Measurements from ENCODE around the gene STOX2. TPM values are rescaled to one million over a fixed set of nuclear protein-coding genes. Genes with fewer than 3 reads are reported as not detected.

The STOX2 gene
- total RNA-seq, 1 donor from 2014 or later = 2.5 TPM

GRCh38 chr4:184014301-184014700 lies 109.2 kb downstream of the STOX2 start:
- H3K36me3 ChIP-seq (ENCODE audit: insufficient read depth, low read length) = no peaks in the 10 kb centered on the region
- no peak overlapping the region for H3K9ac ChIP-seq (ENCODE audit: low read length)
- H3K9me3 ChIP-seq (ENCODE audit: insufficient read depth, low read depth, low read length) = no peaks in the 10 kb centered on the region
- no peak for TF ChIP-seq EZH2 (IDR thresholded peaks at IDR 0.05; ENCODE audit: insufficient read depth, low read length)
- TF ChIP-seq, protein P1, sequence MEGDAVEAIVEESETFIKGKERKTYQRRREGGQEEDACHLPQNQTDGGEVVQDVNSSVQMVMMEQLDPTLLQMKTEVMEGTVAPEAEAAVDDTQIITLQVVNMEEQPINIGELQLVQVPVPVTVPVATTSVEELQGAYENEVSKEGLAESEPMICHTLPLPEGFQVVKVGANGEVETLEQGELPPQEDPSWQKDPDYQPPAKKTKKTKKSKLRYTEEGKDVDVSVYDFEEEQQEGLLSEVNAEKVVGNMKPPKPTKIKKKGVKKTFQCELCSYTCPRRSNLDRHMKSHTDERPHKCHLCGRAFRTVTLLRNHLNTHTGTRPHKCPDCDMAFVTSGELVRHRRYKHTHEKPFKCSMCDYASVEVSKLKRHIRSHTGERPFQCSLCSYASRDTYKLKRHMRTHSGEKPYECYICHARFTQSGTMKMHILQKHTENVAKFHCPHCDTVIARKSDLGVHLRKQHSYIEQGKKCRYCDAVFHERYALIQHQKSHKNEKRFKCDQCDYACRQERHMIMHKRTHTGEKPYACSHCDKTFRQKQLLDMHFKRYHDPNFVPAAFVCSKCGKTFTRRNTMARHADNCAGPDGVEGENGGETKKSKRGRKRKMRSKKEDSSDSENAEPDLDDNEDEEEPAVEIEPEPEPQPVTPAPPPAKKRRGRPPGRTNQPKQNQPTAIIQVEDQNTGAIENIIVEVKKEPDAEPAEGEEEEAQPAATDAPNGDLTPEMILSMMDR (IDR thresholded peaks at IDR 0.05; ENCODE audit: insufficient read depth, low read depth, low read length) = no peak
- H3K27ac ChIP-seq (ENCODE audit: low read depth, low read length) = no peak overlapping the region
- Mint-ChIP-seq H3K9me3 (ENCODE audit: unreplicated experiment) (no peaks in the 10 kb centered on the region), H3K27ac (ENCODE audit: unreplicated experiment) (no peak overlapping the region), H3K27me3 (ENCODE audit: low read depth, unreplicated experiment) (no peaks in the 10 kb centered on the region), H3K36me3 (ENCODE audit: low read depth, unreplicated experiment) (peaks cover 8% of the 10 kb centered on the region), H3K4me1 (ENCODE audit: low read depth, unreplicated experiment) (peaks cover 9% of the 10 kb centered on the region), H3K4me3 (ENCODE audit: unreplicated experiment) (no peak overlapping the region)
- DNase-seq (ENCODE audit: low read depth) (no peak), FAIRE-seq (no peak)
- no peaks in the 10 kb centered on the region for H3K79me2 ChIP-seq (ENCODE audit: insufficient read depth, low read length)
- no peak overlapping the region for H3K4me3 ChIP-seq (ENCODE audit: insufficient read depth, low read depth, low read length)
- H2AFZ ChIP-seq (ENCODE audit: low read depth, low read length) = no peak overlapping the region
- H3K27me3 ChIP-seq (ENCODE audit: insufficient read depth, low read length) = no peaks in the 10 kb centered on the region
- H3K4me1 ChIP-seq (ENCODE audit: insufficient read depth, low read length) = no peaks in the 10 kb centered on the region
- H4K20me1 ChIP-seq (ENCODE audit: insufficient read depth, low read length) = no peaks in the 10 kb centered on the region
- no peak overlapping the region for H3K4me2 ChIP-seq (ENCODE audit: low read length)

DNA sequence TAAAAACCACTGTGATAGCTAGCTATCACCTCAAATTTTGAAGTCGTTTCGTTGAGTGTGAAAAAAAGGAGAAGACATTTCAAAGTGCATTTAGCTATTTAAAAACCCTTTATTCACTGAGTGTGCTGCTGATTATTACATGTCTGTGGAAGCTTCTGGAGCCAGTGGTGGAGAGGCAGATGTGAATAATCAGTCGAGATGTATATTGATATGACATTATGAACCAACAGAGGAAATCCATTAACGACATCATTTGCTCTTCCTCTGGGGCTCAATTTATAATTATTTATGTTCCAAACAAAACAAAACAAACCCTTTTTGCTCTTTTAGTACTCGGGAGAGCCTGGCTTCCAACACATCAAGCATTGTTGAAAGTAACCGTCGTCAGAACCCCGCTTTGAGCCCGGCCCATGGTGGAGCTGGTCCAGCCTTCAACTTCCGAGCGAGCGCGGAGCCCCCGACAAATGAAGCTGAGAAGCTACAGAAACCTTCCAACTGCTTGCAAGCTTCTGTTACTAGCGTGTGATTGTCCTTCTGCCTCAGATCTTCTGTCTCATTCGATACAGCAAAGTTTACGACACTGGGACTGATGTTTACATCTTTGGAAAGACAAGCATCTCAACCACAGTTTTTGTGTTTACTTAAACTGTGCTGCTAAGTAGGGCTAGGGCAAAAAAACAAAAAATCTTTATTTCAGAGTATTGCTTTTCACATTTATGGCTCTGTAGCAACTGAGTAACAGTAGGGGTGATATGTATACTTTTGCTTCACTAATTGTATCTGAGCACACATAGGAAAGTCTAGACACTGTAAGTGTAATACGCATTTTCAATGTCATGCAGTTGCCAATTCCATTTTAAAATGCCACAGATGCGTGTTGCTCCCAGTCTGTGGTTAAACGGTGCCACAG lies 111.9 kb downstream of the STOX2 start:
- Histone ChIP-seq H4K20me1 (ENCODE audit: insufficient read depth, low read length) (no peaks in the 10 kb centered on the region), H2AFZ (ENCODE audit: low read depth, low read length) (no peak overlapping the region), H3K9me3 (ENCODE audit: insufficient read depth, low read depth, low read length) (no peaks in the 10 kb centered on the region), H3K4me2 (ENCODE audit: low read length) (no peak overlapping the region), H3K9ac (ENCODE audit: low read length) (no peak overlapping the region), H3K27me3 (ENCODE audit: insufficient read depth, low read length) (no peaks in the 10 kb centered on the region), H3K79me2 (ENCODE audit: insufficient read depth, low read length) (no peaks in the 10 kb centered on the region), H3K36me3 (ENCODE audit: insufficient read depth, low read length) (no peaks in the 10 kb centered on the region), H3K4me3 (ENCODE audit: insufficient read depth, low read depth, low read length) (no peak overlapping the region), H3K4me1 (ENCODE audit: insufficient read depth, low read length) (no peaks in the 10 kb centered on the region), H3K27ac (ENCODE audit: low read depth, low read length) (no peak overlapping the region)
- Mint-ChIP-seq H3K27ac (ENCODE audit: unreplicated experiment) (no peak overlapping the region), H3K4me1 (ENCODE audit: low read depth, unreplicated experiment) (peaks cover 8% of the 10 kb centered on the region), H3K36me3 (ENCODE audit: low read depth, unreplicated experiment) (no peaks in the 10 kb centered on the region), H3K9me3 (ENCODE audit: unreplicated experiment) (no peaks in the 10 kb centered on the region), H3K4me3 (ENCODE audit: unreplicated experiment) (no peak overlapping the region), H3K27me3 (ENCODE audit: low read depth, unreplicated experiment) (no peaks in the 10 kb centered on the region)
- TF ChIP-seq, protein P1 (IDR thresholded peaks at IDR 0.05; ENCODE audit: insufficient read depth, low read depth, low read length) = no peak
- no peak for TF ChIP-seq EZH2 (IDR thresholded peaks at IDR 0.05; ENCODE audit: insufficient read depth, low read length)
- FAIRE-seq (no peak), DNase-seq (ENCODE audit: low read depth) (no peak)

GRCh38 chr4:184019076-184019475 lies 114.0 kb downstream of the STOX2 start:
- FAIRE-seq = no peak

More at GRCh38 chr4:184019076-184019475, 114.0 kb downstream of the STOX2 start:
- Histone ChIP-seq H3K4me1 (ENCODE audit: insufficient read depth, low read length) (no peaks in the 10 kb centered on the region), H3K36me3 (ENCODE audit: insufficient read depth, low read length) (no peaks in the 10 kb centered on the region), H3K79me2 (ENCODE audit: insufficient read depth, low read length) (no peaks in the 10 kb centered on the region), H3K4me2 (ENCODE audit: low read length) (no peak overlapping the region), H2AFZ (ENCODE audit: low read depth, low read length) (no peak overlapping the region), H3K9ac (ENCODE audit: low read length) (no peak overlapping the region), H3K9me3 (ENCODE audit: insufficient read depth, low read depth, low read length) (no peaks in the 10 kb centered on the region), H3K27me3 (ENCODE audit: insufficient read depth, low read length) (no peaks in the 10 kb centered on the region), H3K4me3 (ENCODE audit: insufficient read depth, low read depth, low read length) (no peak overlapping the region), H3K27ac (ENCODE audit: low read depth, low read length) (no peak overlapping the region), H4K20me1 (ENCODE audit: insufficient read depth, low read length) (no peaks in the 10 kb centered on the region)
- no peak for DNase-seq (ENCODE audit: low read depth)
- Mint-ChIP-seq H3K27ac (ENCODE audit: unreplicated experiment) (no peak overlapping the region), H3K4me3 (ENCODE audit: unreplicated experiment) (no peak overlapping the region), H3K9me3 (ENCODE audit: unreplicated experiment) (no peaks in the 10 kb centered on the region), H3K27me3 (ENCODE audit: low read depth, unreplicated experiment) (no peaks in the 10 kb centered on the region), H3K4me1 (ENCODE audit: low read depth, unreplicated experiment) (peaks cover 1% of the 10 kb centered on the region), H3K36me3 (ENCODE audit: low read depth, unreplicated experiment) (no peaks in the 10 kb centered on the region)
- TF ChIP-seq EZH2 (IDR thresholded peaks at IDR 0.05; ENCODE audit: insufficient read depth, low read length) = no peak
- TF ChIP-seq, protein P1 (IDR thresholded peaks at IDR 0.05; ENCODE audit: insufficient read depth, low read depth, low read length) = no peak
